Mesothelial cell of epicardium (in vitro differentiated cells): ENCODE results near the gene ENTPD5. TPM values are rescaled to one million over a fixed set of nuclear protein-coding genes. Genes with fewer than 3 reads are reported as not detected.
"Not testable (repeated sequence)": the region's sequence is repeated elsewhere in the genome, so short reads cannot be mapped to it uniquely, and the experiment has no call there.

Experiments
- DNase-seq, 2 experiments: peaks; one replicate each; pipeline ENCODE4 v3.0.0; 2021; ENCODE audit warnings: low spot score in 2 of 2; ENCODE audit not compliant: unreplicated experiment in 2 of 2
- H3K27ac Mint-ChIP-seq: 2 replicates; pipeline ENCODE4 v1.8.0; 2021; ENCODE audit warnings: mixed read lengths
- H3K27me3 Mint-ChIP-seq: 2 replicates; pipeline ENCODE4 v1.8.0; 2021; ENCODE audit warnings: low read depth, mixed read lengths
- H3K36me3 Mint-ChIP-seq: 2 replicates; pipeline ENCODE4 v1.8.0; 2021; ENCODE audit warnings: mixed read lengths
- H3K4me1 Mint-ChIP-seq: 2 replicates; pipeline ENCODE4 v1.8.0; 2021; ENCODE audit warnings: mixed read lengths
- H3K4me3 Mint-ChIP-seq: 2 replicates; pipeline ENCODE4 v1.8.0; 2021; ENCODE audit warnings: mild to moderate bottlenecking, moderate library complexity, mixed read lengths
- H3K9me3 Mint-ChIP-seq: 2 replicates; pipeline ENCODE4 v1.8.0; 2021; ENCODE audit warnings: mixed read lengths
- CTCF ChIP-seq: fragments of 200-600 bp; sonication (generic); IDR thresholded peaks from one replicate; pipeline ENCODE4 v1.5.0; 2021; ENCODE audit warnings: antibody characterized with exemption; ENCODE audit not compliant: unreplicated experiment
- total RNA-seq: library from RNA; stranded (reverse); gene quantifications from 3 replicates; pipeline ENCODE4 v1.2.1, GENCODE V29; 2021

ENTPD5 gene
- total RNA-seq, 1 donor from 2014 or later: 16.2 TPM

GRCh38 chr14:73991092-73991491, 28.0 kb downstream of the ENTPD5 start:
- TF ChIP-seq CTCF: no peak
- H3K27ac Mint-ChIP-seq: no peak overlapping the region
- no peaks in the 10 kb centered on the region for H3K4me1 Mint-ChIP-seq
- DNase-seq: no peak
- peaks cover 14% of the 10 kb centered on the region for H3K36me3 Mint-ChIP-seq
- H3K27me3 Mint-ChIP-seq: no peaks in the 10 kb centered on the region
- no peak overlapping the region for H3K4me3 Mint-ChIP-seq
- no peaks in the 10 kb centered on the region for H3K9me3 Mint-ChIP-seq

- DNase-seq, H3K27me3 Mint-ChIP-seq, H3K9me3 Mint-ChIP-seq, H3K4me1 Mint-ChIP-seq, H3K4me3 Mint-ChIP-seq, H3K27ac Mint-ChIP-seq: not testable (repeated sequence)
- peaks cover 24% of the 10 kb centered on the region for H3K36me3 Mint-ChIP-seq
Measured at GRCh38 chr14:73988656-73989055, 30.4 kb downstream of the ENTPD5 start.

GRCh38 chr14:73988065-73988464, 31.0 kb downstream of the ENTPD5 start:
- H3K9me3 Mint-ChIP-seq: no peaks in the 10 kb centered on the region
- H3K4me3 Mint-ChIP-seq: no peak overlapping the region
- no peak overlapping the region for H3K27ac Mint-ChIP-seq
- no peaks in the 10 kb centered on the region for H3K27me3 Mint-ChIP-seq
- peaks cover 24% of the 10 kb centered on the region for H3K36me3 Mint-ChIP-seq
- no peak for DNase-seq
- TF ChIP-seq CTCF: no peak
- H3K4me1 Mint-ChIP-seq: no peaks in the 10 kb centered on the region

GRCh38 chr14:73977896-73978295, 41.2 kb downstream of the ENTPD5 start:
- DNase-seq: no peak
- Mint-ChIP-seq H3K27ac (no peak overlapping the region), H3K4me3 (no peak overlapping the region), H3K9me3 (no peaks in the 10 kb centered on the region), H3K36me3 (peaks cover 4% of the 10 kb centered on the region), H3K4me1 (no peaks in the 10 kb centered on the region), H3K27me3 (no peaks in the 10 kb centered on the region)
- no peak for TF ChIP-seq CTCF

- H3K4me3 Mint-ChIP-seq: no peak overlapping the region
- no peak overlapping the region for H3K27ac Mint-ChIP-seq
- no peaks in the 10 kb centered on the region for H3K9me3 Mint-ChIP-seq
- no peak for DNase-seq
- no peaks in the 10 kb centered on the region for H3K4me1 Mint-ChIP-seq
- no peak for TF ChIP-seq CTCF
- H3K27me3 Mint-ChIP-seq: no peaks in the 10 kb centered on the region
- H3K36me3 Mint-ChIP-seq: peaks cover 8% of the 10 kb centered on the region
Measured at GRCh38 chr14:73976125-73976524, 43.0 kb downstream of the ENTPD5 start.

- no peak for DNase-seq
- no peaks in the 10 kb centered on the region for H3K4me1 Mint-ChIP-seq
- peaks cover 12% of the 10 kb centered on the region for H3K36me3 Mint-ChIP-seq
- no peaks in the 10 kb centered on the region for H3K27me3 Mint-ChIP-seq
- H3K4me3 Mint-ChIP-seq: no peak overlapping the region
- no peaks in the 10 kb centered on the region for H3K9me3 Mint-ChIP-seq
- no peak overlapping the region for H3K27ac Mint-ChIP-seq
- TF ChIP-seq CTCF: no peak
Measured at GRCh38 chr14:73973497-73973896, 45.6 kb downstream of the ENTPD5 start.
